Activated T-cell treated with anti-CD3 and anti-CD28 coated beads, Interleukin-2, amount 50 U/mL, for 1 hour (primary cell): Measurements from ENCODE around the gene ANK2.

ENCODE experiments used
- DNase-seq: peaks from one replicate; pipeline ENCODE4 v3.0.0-alpha.2; 2020

ANK2 gene

GRCh38 chr4:113356453-113356852, 307.0 kb downstream of the ANK2 start:
- DNase-seq: no peak

GRCh38 chr4:113358784-113359183, 309.3 kb downstream of the ANK2 start:
- no peak for DNase-seq

DNA sequence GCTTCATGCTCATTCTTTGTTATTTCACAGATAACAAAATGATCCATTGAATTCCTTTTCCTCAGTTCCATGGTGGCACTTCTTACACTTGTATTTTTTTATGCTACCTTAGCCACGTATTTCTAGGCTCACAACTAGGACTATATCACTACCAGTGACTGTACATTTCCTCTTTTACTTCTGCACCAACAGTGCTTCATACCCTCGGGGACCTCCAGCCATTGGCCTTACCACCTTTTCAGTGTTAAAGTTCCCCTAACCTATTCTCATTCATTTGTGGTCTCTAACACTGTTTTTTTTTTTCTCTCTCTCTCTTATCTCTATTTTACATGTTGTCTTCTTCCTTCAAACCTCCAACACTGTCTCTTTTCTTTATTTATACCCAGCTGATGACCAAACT, 315.9 kb downstream of the ANK2 start:
- DNase-seq: no peak

GRCh38 chr4:113368056-113368455, 318.6 kb downstream of the ANK2 start:
- DNase-seq: no peak

GRCh38 chr4:113371111-113371510, 321.7 kb downstream of the ANK2 start:
- DNase-seq: no peak

- DNase-seq: no peak
Observed at GRCh38 chr4:113375964-113376666, 326.7 kb downstream of the ANK2 start.

GRCh38 chr4:113378836-113379235, 329.4 kb downstream of the ANK2 start:
- DNase-seq: no peak

DNA sequence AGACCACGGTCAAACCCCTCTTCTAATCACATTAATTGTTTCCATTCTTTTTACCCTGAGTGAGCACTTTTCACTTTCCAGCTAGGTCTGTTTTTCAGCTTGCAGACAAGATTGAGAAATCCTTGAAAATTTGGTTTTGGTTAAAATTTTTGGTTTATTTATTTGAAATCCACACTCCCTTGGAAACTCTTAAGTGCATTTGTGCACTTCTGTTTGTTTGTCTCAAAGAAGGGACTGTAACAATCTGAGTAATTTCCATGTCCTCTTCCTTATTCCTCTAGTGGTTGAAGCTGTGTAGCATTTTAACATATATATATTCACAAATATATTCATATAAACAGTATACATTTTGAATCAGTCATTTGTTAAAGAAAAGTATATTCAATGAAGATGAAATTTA, 333.3 kb downstream of the ANK2 start:
- no peak for DNase-seq

DNA sequence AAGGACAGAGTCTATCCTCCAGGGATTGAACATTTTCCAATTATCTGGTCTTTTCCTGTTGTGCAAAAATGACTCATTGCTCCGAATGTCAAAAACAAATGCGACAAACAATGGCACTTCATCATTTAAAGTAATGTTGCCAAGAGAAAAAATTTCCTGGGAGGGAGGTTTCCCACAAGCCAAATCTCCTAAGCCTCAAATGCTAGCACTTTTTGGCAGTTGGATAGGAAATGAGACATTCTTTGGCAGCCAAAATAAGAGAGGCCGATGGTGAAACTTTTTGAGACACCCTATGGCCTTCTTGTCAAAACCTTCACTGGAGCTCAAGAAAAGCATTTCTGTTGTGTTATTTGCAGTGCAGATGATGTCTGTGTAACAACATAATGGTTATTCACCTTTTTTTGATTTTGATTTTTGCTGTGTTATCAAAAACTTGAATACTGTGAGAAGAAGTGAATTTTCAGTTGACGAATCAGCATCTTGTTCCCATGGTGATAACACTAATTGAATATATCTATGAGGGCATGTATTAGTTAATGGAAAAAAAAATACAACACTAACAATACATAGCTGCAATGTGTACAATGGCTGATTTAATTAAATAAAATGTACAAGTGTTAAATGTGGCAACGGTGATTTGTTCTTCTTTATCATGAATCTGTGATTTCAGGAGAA, 333.8 kb downstream of the ANK2 start:
- DNase-seq: no peak

- no peak for DNase-seq
Observed at GRCh38 chr4:113384600-113384999, 335.1 kb downstream of the ANK2 start.

- DNase-seq: no peak
Observed at GRCh38 chr4:113385281-113385899, 335.9 kb downstream of the ANK2 start.

DNA sequence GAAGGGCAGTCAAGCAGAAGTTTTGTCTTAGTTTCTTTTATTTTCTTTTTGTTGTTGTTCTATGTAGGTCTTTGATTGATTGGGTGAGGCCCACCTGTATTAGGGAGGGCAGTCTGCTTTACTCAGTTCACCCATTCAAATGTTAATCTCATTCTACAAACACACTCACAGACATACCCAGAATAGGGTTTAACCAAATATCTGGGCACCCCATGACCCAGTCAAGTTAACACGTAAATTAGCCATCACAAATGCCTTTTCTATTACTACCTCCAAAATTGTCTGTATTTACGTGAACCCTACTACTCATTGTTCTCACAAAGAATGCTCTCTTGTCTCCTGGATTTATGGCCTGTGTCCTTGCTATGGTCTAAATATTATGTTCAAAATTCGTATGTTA, 339.7 kb downstream of the ANK2 start:
- DNase-seq: no peak

DNA sequence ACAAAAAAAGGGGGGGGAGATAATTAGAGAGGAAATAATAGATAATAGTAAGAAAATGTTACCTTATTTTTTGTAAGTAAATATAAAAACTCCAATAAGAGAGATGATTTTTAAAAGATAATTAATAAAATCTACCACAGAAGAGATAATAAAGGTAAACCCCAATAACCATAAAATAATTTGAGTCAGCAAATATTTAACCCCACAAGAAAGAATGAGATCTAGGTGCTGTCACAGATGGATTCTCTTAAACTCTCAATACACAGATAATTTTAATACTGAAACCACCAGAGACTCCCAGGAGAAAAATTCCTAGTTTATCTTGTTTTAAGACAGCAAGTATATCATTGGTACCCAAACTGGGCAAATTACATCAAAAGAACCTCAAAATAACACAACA, 341.4 kb downstream of the ANK2 start:
- no peak for DNase-seq

DNA sequence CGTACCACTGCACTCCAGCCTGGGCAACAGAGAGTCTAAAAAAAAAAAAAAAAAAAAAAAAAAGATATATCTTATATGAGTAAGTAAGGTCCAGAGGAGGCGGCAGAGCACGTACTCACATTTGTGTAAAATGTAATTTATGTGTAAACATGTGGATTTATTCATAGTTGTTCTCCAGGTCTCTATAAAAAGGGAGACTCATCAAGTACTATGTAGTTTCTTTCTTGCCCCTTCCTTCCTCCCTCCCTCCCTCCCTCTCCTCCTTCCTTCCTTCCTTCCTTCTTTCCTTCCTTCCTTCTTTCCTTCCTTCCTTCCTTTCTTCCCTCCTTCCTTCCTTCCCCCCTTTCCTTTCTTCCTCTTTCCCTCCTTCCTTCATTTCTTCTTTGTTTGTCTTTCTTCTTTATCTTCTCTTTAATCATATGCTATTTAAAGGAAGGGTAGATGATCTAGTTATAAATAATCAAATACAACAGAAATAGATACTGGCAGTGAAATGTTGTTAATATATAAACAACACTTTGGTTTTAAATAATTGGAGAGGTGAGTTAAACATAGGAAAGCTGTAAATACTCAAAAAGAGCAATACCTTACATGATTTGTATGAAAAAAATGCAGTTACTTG, 344.8 kb downstream of the ANK2 start:
- no peak for DNase-seq

DNA sequence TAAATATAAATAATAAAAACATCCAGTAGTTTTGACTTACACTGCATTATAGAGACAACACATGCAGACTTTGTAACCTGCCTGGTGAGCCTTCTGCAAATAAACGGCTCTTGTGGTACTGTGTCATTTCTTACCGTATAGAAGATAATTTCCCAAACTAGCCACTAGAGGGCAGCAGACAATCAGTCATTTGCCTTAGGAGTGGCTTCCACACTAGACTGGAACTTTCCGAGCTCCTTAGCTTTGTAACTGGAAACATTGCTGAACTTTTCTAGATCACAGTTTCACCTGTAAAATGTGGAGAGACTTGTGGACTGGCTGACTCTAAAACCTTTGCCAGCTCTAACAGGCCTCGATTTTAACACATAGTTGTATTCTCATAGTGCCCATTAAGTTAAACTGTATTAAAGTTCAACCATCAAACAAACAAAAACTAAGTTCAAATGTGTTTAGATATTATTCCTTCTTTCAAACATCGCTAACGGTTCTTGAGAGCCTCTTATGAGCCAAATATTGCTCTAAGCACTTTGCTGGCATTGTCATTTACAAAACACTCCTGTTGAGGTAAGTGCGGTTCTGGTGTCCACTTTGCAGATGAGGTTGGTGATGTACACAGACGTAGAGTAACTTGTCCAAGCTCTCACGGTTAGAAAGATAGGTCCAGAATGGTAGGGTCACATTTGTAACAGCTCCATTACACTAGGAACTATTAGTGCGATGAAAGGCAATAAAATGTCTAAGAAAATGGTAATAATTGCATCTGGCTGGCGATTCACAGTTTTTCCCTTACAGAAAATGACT, 345.5 kb downstream of the ANK2 start:
- no peak for DNase-seq

GRCh38 chr4:113397114-113397701, 347.8 kb downstream of the ANK2 start:
- DNase-seq: no peak

GRCh38 chr4:113398441-113399143, 349.1 kb downstream of the ANK2 start:
- no peak for DNase-seq

GRCh38 chr4:113404167-113404571, 354.7 kb downstream of the ANK2 start:
- DNase-seq: no peak

DNA sequence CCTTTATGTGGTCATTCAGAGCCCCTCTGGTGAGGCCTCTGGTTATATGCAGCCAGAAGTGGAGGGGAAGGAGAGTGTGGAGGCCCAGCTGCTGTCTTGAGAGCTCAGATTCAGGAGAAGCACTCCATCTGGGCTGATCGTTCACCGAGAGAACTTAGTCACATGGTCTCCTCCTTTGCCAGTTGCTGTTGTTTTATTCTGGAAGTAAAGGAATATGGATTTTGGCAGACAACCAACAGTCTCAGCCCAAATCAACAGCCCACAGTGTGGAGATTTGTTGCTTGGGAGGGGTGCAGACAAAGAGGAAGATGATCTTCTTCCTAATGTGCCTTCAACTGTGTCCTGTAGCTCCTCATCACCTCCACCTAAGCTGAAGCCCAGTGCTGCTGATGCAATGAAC, 355.4 kb downstream of the ANK2 start:
- DNase-seq: no peak

- DNase-seq: no peak
Observed at GRCh38 chr4:113405874-113406722, 356.6 kb downstream of the ANK2 start.

DNA sequence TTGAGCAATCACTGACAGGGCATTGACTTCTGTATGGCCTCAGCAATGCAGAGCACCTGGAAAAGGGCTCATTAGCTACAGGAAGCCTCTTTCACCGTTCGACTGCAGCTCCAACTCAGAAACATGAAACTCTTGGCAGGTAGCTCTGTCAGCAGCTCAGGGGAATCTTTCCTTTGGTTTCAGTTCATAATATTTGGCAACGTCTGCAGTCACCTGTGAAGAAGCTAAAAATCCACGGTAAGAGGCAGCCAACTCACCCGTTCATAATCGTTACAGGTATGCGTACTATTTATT, 357.2 kb downstream of the ANK2 start:
- no peak for DNase-seq
